ENCODE results near the gene CTSZ.

CTSZ gene

GRCh38 chr20:58976061-58976730, 30.9 kb downstream of the CTSZ start:
- no peak for TF ChIP-seq EZH2phosphoT487 (IDR thresholded peaks at IDR 0.05; ENCODE audit: borderline replicate concordance)
- no peak for TF ChIP-seq CTCF (conservative IDR thresholded peaks at IDR 0.05; ENCODE audit: low read length)

GRCh38 chr20:58975353-58975752, 31.7 kb downstream of the CTSZ start:
- no peaks in the 10 kb centered on the region for H3K36me3 ChIP-seq (ENCODE audit: insufficient read depth, low read length)
- TF ChIP-seq EZH2phosphoT487 (IDR thresholded peaks at IDR 0.05; ENCODE audit: borderline replicate concordance) (no peak), CTCF (conservative IDR thresholded peaks at IDR 0.05; ENCODE audit: low read length) (no peak)
- no peak overlapping the region for H3K4me3 ChIP-seq (ENCODE audit: low read length, poor library complexity, severe bottlenecking)
- H3K79me2 ChIP-seq (ENCODE audit: insufficient read depth, low read length), result 0 out of 2 replicates have a peak, but pooled peaks cover under 1% of the 10 kb centered on the region
- no peaks in the 10 kb centered on the region for H3K4me1 ChIP-seq (ENCODE audit: insufficient read depth, low read length, poor library complexity, severe bottlenecking)
- H3K9ac ChIP-seq (ENCODE audit: low read depth, low read length, poor library complexity, severe bottlenecking), result no peak overlapping the region
- no peak overlapping the region for H2AFZ ChIP-seq (ENCODE audit: low read length)
- no peaks in the 10 kb centered on the region for H3K9me3 ChIP-seq (ENCODE audit: insufficient read depth, low read depth, low read length)
- no peaks in the 10 kb centered on the region for H3K9me2 ChIP-seq (replicated peaks; ENCODE audit: low read depth, low read length)
- H3F3A ChIP-seq (ENCODE audit: low read depth), result no peaks in the 10 kb centered on the region
- H3K27me3 ChIP-seq (ENCODE audit: insufficient read depth, low read length, poor library complexity, severe bottlenecking), result no peaks in the 10 kb centered on the region
- H3K4me2 ChIP-seq (ENCODE audit: low read depth, low read length, poor library complexity, severe bottlenecking), result no peak overlapping the region
- H4K20me1 ChIP-seq (ENCODE audit: insufficient read depth, low read length, poor library complexity, severe bottlenecking), result no peaks in the 10 kb centered on the region

More at GRCh38 chr20:58976061-58976730, 30.9 kb downstream of the CTSZ start:
- Histone ChIP-seq H3K27me3 (ENCODE audit: insufficient read depth, low read length, poor library complexity, severe bottlenecking) (no peaks in the 10 kb centered on the region), H3K9me2 (replicated peaks; ENCODE audit: low read depth, low read length) (no peaks in the 10 kb centered on the region), H3K4me2 (ENCODE audit: low read depth, low read length, poor library complexity, severe bottlenecking) (no peak overlapping the region), H3K4me1 (ENCODE audit: insufficient read depth, low read length, poor library complexity, severe bottlenecking) (no peaks in the 10 kb centered on the region), H3K9ac (ENCODE audit: low read depth, low read length, poor library complexity, severe bottlenecking) (no peak overlapping the region), H3F3A (ENCODE audit: low read depth) (no peaks in the 10 kb centered on the region), H3K79me2 (ENCODE audit: insufficient read depth, low read length) (0 out of 2 replicates have a peak, but pooled peaks cover 5% of the 10 kb centered on the region), H3K36me3 (ENCODE audit: insufficient read depth, low read length) (no peaks in the 10 kb centered on the region), H3K9me3 (ENCODE audit: insufficient read depth, low read depth, low read length) (no peaks in the 10 kb centered on the region), H2AFZ (ENCODE audit: low read length) (no peak overlapping the region), H4K20me1 (ENCODE audit: insufficient read depth, low read length, poor library complexity, severe bottlenecking) (no peaks in the 10 kb centered on the region), H3K4me3 (ENCODE audit: low read length, poor library complexity, severe bottlenecking) (no peak overlapping the region)

- no peak overlapping the region for H2AFZ ChIP-seq (ENCODE audit: low read length)
- H3K4me3 ChIP-seq (ENCODE audit: low read length, poor library complexity, severe bottlenecking), result no peak overlapping the region
- H3K9ac ChIP-seq (ENCODE audit: low read depth, low read length, poor library complexity, severe bottlenecking), result no peak overlapping the region
- no peaks in the 10 kb centered on the region for H4K20me1 ChIP-seq (ENCODE audit: insufficient read depth, low read length, poor library complexity, severe bottlenecking)
- H3K79me2 ChIP-seq (ENCODE audit: insufficient read depth, low read length), result no peaks in the 10 kb centered on the region
- H3K9me2 ChIP-seq (replicated peaks; ENCODE audit: low read depth, low read length), result no peaks in the 10 kb centered on the region
- H3K27me3 ChIP-seq (ENCODE audit: insufficient read depth, low read length, poor library complexity, severe bottlenecking), result no peaks in the 10 kb centered on the region
- TF ChIP-seq EZH2phosphoT487 (IDR thresholded peaks at IDR 0.05; ENCODE audit: borderline replicate concordance) (no peak), CTCF (conservative IDR thresholded peaks at IDR 0.05; ENCODE audit: low read length) (no peak)
- H3K36me3 ChIP-seq (ENCODE audit: insufficient read depth, low read length), result no peaks in the 10 kb centered on the region
- H3K4me2 ChIP-seq (ENCODE audit: low read depth, low read length, poor library complexity, severe bottlenecking), result no peak overlapping the region
- H3K9me3 ChIP-seq (ENCODE audit: insufficient read depth, low read depth, low read length), result no peaks in the 10 kb centered on the region
- H3K4me1 ChIP-seq (ENCODE audit: insufficient read depth, low read length, poor library complexity, severe bottlenecking), result no peaks in the 10 kb centered on the region
- H3F3A ChIP-seq (ENCODE audit: low read depth), result no peaks in the 10 kb centered on the region
These were observed 33.2 kb downstream of the CTSZ start for GRCh38 chr20:58973866-58974265.
